ENCODE data around the gene CYFIP2. TPM values are rescaled to one million over a fixed set of nuclear protein-coding genes. Genes with fewer than 3 reads are reported as not detected.
"Not testable (repeated sequence)": the region's sequence is repeated elsewhere in the genome, so short reads cannot be mapped to it uniquely, and the experiment has no call there.

Gene CYFIP2
- total RNA-seq, 1 donor from 2014 or later, result 392 TPM

DNA sequence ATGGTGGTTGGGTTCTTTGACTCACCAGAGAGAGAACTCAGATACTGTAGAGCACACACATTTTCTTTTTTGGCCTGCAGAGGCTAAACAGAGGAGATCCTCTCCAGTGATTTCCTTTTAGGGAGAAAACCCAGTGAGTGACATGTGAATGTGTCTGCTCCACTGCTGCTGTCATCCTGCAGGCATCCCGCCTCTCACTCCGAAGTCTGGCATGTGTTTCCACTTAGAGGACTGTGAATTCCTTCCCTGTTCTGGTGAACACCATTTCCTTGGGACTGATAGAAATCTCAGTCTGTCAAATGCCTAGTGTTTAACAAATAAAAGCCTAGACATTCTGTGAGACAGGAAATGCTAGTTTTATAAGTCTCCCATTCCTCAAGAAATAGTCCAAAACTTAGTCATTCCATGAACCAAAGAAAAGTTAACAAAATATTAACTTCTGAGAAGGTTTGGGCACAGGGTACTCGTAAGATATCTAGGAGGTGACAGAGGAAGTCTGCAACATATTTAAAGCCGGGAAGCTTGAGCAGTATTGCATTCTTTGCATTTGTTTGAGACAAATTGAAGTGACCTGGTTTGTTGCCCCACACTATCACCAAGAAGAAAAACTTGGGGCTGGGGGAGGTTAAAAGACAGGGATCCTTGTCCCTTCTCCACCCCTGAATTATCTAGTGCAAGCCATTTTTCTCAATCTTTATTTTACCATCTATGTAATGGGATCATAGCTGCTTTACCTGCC, 119.2 kb downstream of the CYFIP2 start:
- intact Hi-C loops (cut with micrococcal nuclease), result loop anchor here (5.0 kb wide), 1 partner anchor 92 kb away; no protein-coding TSS in a partner anchor

DNA sequence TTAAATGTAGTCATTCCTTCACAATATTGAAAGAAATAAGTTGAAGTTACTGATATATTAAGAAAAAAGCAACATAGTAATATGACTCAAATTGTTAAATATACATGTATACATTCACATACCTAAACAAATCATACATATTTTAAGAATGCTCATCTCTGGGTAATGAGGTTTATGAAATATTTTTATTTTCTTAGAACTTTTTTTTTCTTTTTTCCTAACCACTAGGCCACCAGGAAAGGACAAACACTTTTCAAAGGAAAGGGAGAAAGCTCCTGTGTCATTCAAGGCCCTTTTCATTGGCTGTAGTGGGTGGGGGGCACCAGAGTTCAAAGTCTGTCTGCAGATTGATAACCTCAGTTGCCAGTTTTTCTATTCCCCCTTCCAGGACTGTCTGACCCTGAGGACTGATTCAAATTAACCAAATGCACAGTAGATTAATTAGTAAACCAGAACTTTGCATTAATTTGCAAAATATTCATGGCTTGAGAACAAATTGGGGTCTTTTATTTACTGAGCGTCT, 121.2 kb downstream of the CYFIP2 start:
- intact Hi-C loops (cut with micrococcal nuclease), result loop anchor here (5.0 kb wide), 1 partner anchor 90 kb away; no protein-coding TSS in a partner anchor

DNA sequence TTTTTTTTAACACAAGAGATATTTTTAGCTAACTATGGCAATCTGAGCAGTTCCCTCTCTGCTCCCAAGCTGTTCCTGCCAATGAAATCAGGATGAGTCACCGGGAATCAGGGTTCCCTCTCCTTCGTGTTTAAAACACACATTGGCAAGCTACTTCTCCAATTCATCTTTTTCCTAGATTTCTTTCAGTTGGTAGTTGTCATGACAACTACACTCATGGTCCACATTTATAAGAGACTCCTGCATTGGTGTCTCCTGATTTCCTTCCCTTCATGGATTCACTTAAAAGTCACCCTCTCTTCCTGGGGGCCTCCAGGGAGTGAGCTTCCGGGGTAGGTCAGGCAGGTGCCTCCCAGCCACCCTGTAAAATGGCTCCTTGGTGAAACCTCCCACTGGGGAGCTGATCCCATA, 121.8 kb downstream of the CYFIP2 start:
- intact Hi-C loops (cut with micrococcal nuclease), result loop anchor here (5.0 kb wide), 1 partner anchor 90 kb away; no protein-coding TSS in a partner anchor

DNA sequence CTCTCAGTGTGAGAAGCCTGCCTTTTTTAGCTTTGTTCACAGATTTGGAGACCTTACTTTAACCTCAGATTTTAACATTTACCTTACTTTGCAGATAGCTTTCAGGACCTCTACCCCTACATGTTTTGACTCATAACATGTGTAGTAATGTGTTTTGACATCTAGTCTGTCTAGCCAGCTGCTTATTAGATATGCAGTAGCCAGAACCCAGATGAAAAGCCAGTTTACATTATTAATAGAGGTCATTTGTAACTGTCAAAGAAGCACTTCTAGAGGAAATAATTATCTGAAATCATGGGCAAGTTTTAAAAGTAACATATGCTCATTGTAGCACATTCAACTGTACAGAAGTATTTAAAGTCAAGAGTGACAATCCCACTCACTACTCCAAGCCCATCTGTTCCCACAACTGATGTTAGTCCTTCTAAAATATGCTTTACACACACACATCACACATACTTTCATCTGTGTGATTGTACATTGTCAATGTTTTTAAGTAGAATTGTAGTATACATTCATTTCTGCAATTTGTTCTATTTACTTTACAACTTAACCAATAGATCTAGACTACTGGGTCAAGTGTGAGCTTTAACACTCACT, 122.3 kb downstream of the CYFIP2 start:
- intact Hi-C loops (cut with micrococcal nuclease), result loop anchor here (5.0 kb wide), 1 partner anchor 89 kb away; no protein-coding TSS in a partner anchor

DNA sequence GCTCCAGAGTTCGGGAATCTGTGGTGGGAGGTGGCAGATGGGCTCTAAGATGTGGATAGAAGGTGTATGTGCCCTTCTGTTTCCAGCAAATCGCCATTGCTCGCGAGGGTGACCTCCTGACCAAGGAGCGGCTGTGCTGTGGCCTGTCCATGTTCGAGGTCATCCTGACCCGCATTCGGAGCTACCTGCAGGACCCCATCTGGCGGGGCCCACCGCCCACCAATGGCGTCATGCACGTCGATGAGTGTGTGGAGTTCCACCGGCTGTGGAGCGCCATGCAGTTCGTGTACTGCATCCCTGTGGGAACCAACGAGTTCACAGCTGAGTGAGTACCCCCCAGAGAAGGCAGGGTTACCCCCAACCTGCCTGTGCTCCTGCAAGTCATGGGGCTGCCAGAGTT, 123.2 kb downstream of the CYFIP2 start:
- intact Hi-C loops (cut with micrococcal nuclease), result loop anchor here (5.0 kb wide), 1 partner anchor 88 kb away; no protein-coding TSS in a partner anchor

DNA sequence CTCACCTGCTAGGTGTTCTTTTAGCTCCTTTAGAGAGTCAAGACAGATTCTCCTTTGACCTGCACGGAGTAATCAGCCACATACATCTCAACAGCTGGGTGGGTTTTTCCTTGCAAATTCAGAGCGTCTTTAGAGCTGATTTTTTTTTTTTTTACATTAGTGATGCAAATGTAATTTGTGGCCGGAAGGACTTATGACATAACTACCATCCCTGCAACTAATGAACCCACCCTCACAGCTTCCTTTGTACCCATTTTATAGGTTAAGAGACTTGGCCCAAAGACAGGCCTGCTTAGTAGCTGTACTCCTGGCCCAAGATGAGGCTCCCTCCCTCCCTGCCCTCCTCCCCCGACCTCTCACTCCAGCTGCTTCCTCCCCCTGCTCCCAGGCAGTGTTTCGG, 124.2 kb downstream of the CYFIP2 start:
- intact Hi-C loops (cut with micrococcal nuclease), result loop anchor here (1.0 to 2.0 kb wide), 2 partner anchors 139 to 353 kb away; partner anchors contain the start of gene LSM11

DNA sequence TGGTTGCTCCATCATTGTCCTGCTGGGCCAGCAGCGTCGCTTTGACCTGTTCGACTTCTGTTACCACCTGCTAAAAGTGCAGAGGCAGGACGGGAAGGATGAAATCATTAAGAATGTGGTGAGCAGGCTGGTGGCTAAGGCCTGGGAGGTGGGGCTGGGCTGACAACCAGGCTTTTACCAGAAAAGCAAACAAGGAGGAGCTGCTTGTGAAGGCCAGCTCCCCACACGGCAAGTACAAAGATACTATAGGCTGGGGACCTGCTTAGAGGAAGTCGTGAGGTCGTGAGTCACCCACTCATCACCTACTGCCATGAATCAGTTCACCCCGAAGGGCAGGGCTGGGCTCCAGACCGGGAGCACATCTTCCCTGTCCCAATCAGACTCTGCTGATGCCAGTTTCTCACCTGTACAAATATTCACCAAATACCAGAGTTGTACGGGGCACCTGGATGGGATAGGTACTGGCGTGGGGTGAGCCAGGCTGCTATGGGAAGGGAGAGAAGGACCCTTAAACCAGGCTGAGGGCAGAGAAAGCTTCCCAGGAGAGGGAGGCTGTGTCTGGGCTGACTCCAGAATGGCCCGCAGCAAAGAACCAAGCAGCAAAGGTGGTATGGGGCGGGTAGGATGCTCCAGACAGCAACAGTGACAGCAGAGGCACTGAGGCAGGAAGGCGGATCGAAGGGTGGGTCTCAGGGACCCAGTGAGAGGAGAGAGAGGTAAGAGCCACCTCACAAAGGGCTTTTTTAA, 124.8 kb downstream of the CYFIP2 start:
- intact Hi-C loops (cut with micrococcal nuclease), result loop anchor here (1.0 to 2.0 kb wide), 2 partner anchors 138 to 353 kb away; partner anchors contain the start of gene LSM11

DNA sequence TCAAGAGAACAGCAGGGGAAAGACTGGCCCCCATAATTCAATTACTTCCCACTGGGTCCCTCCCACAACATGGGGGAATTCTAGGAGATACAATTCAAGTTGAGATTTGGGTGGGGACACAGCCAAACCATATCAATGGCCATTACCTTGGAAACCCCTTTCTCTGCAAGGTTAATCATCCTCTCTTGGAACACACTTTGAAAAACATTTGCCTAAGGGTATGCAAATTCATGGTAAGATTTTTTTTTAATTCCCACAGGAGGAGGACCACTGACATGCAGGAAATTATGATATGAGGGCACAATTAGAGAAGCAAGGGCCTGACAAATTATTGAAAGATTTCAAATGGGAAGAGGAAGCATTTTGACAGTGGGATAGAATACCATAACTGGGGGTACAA, 132.4 kb downstream of the CYFIP2 start:
- intact Hi-C loops (cut with micrococcal nuclease), result no loop called here

DNA sequence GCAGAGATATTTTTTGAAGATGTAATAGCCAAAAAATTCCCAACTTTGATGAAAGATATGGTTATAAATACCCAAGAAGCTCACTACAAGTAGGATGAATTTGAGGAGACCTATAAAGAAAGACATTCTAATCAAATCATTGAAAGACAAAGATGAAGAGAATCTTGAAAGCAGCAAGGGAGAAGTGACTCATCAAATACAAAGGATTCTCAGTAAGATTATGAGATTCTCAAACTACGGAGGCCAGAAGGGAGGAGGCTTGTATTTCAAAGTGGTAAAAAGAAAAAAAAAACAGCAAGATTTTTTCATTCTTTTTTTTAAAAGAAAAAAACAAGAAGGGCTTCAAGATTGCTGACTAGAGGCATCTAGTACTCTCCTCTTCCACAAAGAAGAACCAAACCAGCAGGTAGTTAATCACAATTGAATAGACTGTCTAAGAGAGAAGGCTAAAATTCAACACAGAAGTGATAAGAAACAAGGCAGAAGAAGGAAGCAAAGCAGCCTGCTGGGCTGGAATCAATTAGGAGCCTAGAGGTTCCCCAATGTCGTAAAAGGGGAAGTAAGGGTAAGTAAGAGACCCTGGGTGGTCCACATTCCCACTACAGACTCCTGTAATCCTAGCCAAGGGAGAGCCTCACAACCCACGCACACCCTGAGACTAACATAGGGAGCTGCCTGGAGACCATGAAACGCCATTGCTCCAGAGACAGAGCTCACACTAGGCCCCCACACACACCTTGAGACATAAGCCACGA, 135.0 kb downstream of the CYFIP2 start:
- intact Hi-C loops (cut with micrococcal nuclease), result no loop called here

DNA sequence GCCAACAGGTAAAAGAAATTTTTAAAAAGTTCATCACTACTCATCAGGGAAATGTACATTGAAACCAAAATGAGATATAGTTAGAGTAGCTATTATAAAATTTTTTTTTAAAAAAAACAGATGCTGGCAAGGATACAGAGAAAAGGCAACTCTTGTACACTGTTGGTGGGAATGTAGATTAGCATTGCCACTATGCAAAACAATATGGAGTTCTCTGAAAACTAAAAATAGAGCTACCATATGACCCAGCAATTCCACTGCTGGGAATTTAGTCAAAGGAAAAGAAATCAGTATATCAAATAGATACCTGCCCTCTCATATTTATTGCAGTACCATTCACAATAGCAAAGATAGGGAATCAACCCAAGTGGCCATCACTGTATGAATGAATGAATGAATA, 149.9 kb downstream of the CYFIP2 start:
- intact Hi-C loops (cut with micrococcal nuclease), result no loop called here

DNA sequence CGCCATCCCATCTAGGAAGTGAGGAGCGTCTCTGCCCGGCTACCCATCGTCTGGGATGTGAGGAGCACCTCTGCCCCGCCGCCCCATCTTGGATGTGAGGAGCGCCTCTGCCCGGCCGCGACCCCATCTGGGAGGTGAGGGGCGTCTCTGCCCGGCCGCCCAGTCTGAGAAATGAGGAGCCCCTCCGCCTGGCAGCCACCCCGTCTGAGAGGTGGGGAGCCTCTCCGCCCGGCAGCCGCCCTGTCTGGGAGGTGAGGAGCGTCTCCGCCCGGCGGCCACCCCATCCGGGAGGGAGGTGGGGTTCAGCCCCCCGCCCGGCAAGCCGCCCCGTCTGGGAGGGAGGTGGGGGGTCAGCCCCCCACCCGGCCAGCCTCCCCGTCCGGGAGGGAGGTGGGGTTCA, 153.6 kb downstream of the CYFIP2 start:
- intact Hi-C loops (cut with micrococcal nuclease), result not testable (repeated sequence)

DNA sequence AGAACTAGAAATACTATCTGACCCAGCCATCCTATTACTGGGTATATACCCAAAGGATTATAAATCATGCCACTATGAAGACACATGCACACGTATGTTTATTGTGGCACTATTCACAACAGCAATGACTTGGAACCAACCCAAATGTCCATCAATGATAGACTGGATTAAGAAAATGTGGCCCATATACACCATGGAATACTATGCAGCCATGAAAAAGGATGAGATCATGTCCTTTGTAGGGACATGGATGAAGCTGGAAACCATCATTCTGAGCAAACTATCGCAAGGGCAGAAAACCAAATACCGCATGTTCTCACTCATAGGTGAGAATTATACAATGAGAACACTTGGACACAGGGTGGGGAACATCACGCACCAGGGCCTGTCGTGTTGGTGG, 164.0 kb downstream of the CYFIP2 start:
- intact Hi-C loops (cut with micrococcal nuclease), result not testable (repeated sequence)

DNA sequence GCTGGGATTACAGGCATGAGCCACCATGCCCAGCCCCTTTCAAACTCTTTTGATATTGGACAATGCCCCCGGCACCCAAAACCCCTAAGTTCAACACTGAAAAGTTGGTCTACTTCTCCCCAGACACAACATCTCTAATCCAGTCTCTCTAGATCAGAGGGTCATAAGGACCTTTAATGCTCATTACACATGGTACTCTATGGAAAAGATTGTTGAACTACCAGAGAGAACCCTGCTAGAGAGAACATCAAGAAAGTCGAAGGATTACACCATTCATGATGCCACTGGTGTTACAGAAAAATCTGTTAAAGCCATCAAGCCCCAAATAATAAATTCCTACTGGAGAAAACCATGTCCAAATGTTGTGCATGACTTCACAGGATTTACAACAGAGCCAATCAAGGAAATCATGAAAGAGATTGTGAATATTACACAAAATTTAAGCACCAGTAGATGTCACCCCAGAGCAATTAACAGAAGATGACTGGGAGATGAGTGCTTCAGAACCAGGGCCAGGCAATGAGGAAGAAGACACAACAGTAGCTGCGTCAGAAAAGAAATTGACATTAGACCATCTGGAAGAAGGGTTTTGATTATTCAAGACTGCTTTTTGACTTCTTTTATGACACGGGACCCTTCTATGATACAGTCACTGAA, 165.7 kb downstream of the CYFIP2 start:
- intact Hi-C loops (cut with micrococcal nuclease), result loop anchor here (1.0 kb wide), 5 partner anchors 46 to 312 kb away; partner anchors contain the start of genes LSM11 and THG1L

DNA sequence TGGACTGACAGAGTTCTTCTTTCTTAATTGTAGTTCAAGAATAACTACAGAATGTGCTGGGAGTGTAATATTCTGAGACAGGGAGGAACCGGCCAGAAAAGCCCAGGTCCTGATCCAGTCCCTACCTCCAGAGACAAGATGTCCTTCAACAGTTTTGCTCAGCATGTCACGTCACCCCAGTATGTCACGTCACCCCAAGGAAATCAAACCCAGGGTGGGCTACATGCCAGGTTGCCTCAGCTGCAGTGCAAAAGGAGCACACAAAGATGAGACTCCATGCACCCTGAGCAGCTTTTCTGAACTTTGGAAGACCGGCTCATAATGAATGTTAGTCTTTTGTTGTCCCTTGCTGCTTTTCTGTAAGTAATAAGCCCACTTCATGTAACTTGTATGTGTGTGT, 168.2 kb downstream of the CYFIP2 start:
- intact Hi-C loops (cut with micrococcal nuclease), result no loop called here

DNA sequence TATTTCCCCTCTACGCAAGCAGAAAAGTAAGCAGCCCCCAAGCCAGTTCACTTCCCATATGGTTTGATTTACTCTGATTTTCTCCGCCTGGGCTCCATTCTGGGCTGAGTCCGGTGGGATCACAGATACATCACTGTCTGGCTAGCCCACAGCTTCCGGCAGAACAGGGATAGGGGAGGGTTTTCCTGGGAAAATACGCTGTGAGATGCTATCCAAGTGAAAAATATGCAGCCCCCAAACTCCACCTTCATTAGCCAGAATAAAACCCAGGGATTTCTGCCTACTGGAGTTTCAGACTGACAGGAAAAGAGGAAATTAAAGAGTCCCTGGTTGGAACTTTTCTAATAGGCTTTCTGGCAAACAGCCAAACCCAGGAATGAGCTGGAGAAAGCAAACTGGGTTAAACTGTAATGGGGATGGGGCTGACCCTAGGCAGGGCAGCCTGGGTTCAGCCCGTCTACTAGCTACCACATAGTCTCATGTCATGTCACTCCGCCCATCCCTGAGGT, 177.2 kb downstream of the CYFIP2 start:
- intact Hi-C loops (cut with micrococcal nuclease), result no loop called here

DNA sequence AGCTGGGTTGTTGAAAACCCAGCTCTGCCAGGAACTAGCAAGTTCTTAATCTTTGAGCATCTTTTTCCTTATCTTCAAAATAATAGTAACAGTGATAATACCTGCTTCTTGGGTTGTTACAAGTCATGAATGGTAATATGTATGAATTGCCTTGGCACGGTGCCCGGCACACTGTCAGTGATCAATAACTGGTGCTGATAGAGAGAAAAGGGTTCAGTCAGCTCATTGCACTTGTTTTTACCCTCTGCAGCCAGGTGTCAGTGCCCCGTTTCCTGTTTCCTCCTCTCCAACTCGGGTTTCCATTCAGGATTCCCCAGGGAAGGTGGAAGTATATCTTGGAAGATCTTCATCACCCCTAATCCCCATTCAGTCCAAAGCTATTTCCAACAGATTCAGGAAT, 178.3 kb downstream of the CYFIP2 start:
- intact Hi-C loops (cut with micrococcal nuclease), result no loop called here

Data from T-helper 1 cell treated with Interleukin-12 subunit alpha and Interleukin-12 subunit beta and Interleukin-4 antibody, amounts not matched to agents 30 ng/mL and 1 ng/mL, for 36 hours (primary cell).